SHP77 (cell line): ENCODE results near the gene E2F1.
"Not testable (repeated sequence)": the region's sequence is repeated elsewhere in the genome, so short reads cannot be mapped to it uniquely, and the experiment has no call there.

ENCODE experiments used
- DNase-seq, 2 experiments: peaks; one replicate each; lab custom pipeline; 2025; lab: John Stamatoyannopoulos, UW

Gene E2F1

GRCh38 chr20:33657704-33658095 is 28.5 kb downstream of the E2F1 start:
- no peak for DNase-seq

DNA sequence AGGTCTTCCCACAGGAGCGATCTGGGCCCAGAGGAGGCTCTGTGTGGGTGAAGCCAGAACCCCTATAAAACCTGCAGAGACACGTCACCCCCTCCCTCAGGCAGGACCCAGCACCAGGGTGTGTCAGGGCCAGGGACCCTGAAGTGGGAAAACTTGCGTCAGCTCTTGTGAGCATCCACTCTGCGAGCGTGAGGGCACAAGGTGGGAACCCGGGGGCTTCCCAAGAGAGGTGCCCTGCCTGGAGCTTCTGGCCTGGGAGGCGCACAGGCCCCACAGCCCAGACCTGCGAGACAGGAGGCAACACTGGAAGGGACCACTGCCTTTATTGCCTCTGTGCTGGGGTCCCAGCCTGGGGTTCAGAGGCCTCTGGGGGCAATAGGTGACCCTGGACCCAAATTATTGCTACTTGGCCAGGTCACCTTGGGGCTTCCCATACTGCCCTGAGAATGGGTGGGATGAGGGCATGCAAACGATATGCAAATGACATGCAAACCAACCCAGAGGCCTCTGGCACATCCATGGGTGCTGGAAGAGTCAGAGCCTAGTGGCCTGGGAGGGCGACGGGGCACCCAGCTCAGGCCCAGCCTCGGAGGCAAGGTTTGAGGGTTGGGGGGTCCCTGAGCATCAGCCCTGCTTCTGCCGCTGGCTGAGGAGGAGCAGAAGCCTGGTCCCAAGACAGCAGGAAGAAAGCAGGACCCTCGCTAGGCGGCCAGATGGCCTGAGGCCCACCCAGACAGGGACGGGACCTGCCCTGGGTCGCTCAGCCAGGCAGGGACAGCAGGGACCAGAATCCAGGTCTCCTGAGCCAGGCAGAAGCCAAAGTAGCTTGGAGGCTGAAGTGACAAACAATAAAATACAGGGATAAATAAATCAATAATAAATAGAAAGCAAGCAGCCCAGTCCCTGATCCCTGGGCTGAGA is 29.1 kb downstream of the E2F1 start:
- no peak for DNase-seq

DNA sequence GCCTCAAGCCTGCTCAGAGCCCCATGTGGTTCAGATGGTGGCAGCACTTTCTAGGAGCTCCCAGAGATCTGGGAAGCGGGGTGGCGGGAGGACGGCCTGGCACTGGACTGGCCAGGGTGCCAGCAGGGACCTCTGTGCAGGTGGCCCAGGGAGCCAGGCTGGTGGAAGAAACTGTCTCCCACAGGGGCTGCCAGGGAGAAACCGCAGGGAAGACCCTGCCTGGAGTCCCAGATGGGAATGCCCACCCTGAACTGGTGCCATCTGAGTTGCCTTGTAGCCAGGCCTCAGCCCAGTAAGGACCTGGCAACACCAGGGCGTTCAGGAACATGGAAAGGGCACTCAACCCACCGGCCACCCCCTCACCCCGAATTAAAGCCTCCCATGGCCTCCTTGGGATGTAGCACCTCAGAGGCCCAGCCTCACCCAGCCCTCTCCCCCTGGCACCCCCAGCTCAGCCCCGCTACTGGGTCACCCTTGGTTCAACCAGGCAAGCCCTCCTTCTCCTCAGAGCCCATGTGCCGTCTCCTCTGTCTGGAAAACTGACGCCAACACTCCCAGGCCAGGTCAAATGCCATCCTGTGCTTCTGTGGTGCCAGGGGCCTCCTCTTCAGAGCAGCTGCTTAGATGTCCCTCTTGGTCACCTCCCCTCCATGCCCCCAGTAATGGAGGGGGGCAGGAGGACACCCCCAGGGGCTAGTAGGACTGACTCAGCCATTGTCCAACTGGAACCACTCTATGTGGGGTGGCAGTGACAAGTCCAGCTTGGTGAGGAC is 30.0 kb downstream of the E2F1 start:
- DNase-seq, result no peak

- no peak for DNase-seq
Measured at GRCh38 chr20:33655164-33655563, 31.0 kb downstream of the E2F1 start.

DNA sequence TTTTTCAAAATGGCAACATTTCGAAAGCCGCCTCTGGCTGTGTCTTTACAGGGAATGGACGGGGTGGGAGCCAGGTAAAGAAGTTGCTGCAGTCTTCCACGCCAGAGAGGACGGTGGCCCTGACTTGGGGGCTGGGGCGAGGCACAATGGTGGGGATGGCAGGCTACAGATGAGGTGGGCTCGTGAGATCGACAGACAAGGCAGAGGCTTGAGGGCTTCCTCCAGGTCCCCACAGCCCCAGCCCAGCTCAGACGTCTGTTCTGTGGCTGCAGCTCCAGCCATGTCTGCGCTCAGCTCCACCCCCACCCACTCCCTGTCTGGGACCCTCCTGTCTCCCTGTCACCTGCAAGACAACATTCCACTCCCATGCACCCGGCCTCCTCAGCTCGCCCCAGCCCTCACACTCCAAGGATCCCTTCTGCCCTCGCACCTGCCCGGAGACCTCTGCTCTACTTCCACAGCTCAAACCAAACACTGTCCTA is 31.5 kb downstream of the E2F1 start:
- DNase-seq, result no peak

DNA sequence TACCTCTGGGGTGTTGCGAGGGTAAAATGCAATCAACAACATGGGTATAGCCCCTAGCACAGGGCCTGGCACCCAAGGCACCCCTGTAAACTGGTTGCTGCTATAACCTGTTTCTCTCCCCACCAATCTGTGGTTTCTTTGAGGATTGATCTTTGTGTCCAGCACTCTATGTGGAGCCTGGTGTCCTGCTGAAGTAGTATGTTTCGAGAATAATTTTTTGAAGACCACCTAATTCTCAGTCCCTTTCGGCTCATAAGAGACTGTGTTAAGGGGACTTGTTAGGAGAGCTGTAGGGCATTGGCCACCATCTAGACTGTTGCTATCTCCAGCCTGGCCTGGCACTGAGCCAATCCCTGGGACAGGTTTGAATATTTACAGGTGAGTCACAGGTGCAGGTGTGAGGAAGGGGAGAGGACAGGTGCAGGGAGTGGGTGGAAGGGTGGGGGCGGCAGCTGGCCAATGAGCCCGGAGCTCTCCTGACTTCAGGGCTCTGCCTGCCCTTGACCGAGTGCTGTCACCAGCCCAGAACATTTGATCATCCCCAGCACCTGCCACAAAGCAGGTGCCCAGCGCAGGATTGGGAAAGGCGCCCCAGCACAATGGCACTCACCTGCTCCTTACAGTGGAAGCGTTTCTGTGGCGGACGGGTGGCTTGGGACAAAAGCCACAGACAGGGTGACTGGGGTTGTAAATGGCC is 32.1 kb downstream of the E2F1 start:
- peak; percentile 72 to 79 for DNase-seq

DNA sequence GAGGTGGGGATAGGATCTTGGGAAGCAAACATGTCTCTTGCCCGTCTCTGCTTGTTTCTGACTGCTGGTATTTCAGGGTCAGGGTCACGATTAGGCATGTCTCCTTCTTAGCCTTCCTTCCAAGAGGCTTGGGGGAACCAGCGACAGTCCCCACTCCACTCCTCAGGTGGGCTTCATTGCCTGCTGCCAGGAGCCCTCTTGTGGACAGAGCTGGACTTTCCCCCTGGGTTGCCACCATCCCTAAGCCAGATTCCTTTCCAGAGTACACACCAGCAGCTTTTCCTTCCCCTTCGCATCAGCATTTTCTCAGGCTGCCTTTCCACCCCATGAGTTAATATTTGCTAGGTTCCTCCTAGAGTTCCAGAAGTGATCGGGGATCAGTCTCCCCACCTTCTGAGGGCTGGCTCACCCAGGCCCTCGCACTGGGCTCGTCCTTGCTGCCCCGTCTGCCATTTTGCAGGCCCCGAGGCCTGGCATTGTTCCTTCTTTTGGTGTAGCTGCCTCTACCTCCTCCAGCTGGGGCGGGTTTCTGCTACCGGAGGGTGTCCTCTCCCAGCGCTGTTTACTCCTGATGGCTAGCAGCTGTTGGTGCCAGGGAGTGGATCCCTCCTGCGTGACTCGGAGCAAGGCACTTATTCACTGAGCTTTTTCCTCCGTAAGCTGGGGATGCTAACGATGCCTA is 32.8 kb downstream of the E2F1 start:
- DNase-seq, result peak; percentile 57 to 66

DNA sequence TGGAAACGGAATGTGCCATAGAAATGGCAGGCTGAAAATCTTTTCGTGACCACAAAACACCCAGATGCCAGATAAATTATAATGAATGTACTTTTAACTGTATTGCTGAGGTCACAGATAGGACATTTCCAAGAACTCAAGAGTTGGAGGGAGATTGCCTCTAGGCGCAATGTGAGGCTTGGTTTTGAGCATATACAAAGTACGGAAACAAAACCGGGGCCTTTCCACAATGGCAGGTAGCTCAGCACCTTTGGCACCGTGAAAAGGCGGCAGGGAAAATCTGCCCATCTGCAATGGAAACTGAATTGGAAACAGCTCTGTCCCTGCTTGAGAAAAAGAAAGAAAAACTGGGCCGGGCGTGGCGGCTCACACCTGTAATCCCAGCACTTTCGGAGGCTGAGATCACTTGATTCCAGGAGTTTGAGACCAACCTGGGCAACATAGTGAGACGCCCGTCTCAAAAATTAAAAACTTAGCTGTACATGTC is 34.6 kb downstream of the E2F1 start:
- no peak for DNase-seq

- no peak for DNase-seq
Measured at GRCh38 chr20:33650753-33651561, 35.2 kb downstream of the E2F1 start.

DNA sequence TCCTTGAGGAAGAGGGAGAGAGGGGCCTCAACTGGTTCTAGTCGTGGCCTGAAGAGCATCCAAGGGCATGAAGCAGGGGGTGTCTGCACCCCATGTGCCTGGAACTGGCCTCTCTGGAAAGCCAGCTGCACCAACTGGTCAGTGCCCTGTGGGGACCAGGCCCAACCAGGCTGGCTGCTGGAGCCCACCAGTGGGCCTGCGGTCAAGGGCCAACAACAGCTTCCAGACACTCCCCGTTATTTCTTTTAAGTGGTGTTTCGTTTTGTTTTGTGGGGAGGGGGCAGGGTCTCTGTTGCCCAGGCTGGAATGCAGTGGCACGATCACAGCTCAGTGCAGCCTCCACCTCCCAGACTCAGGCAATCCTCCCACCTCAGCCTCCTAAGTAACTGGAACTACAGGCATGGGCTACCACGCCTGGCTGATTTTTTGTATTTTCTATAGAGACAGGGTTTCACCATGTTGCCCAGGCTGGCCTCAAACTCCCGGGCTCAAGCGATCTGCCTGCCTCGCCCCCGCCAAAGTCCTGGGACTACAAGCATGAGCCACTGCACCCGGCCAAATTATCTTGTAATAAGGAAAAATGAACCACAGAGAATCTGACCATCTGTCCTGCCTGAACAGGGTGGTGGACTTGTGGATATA is 36.0 kb downstream of the E2F1 start:
- DNase-seq, result no peak

DNA sequence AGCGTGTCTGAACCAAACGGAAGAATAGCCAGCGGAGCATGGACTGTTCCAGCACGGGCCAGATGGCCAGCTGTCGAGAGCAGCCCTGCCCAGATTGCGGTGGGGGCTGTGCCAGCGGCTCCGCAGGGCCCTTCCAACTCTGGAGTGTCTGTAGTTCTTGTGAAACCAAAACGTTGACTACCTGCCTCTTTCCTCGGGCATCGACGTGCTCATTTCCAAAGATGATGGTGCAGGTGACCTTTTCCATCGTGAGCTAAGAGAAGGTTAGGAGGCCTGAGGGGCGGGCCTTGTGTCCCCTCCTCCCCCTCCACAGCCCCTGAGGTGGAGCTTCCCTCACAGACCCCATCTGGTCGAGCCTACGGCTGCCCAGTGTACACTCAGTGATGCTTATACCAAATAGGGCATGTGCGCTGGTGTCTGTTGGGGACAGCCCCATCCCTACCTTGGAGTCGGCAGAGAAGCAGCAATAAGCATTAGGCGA is 36.9 kb downstream of the E2F1 start:
- DNase-seq, result no peak

GRCh38 chr20:33648396-33649004 is 37.7 kb downstream of the E2F1 start:
- DNase-seq, result no peak

- DNase-seq, result no peak
Measured at GRCh38 chr20:33647603-33648395, 38.4 kb downstream of the E2F1 start.

DNA sequence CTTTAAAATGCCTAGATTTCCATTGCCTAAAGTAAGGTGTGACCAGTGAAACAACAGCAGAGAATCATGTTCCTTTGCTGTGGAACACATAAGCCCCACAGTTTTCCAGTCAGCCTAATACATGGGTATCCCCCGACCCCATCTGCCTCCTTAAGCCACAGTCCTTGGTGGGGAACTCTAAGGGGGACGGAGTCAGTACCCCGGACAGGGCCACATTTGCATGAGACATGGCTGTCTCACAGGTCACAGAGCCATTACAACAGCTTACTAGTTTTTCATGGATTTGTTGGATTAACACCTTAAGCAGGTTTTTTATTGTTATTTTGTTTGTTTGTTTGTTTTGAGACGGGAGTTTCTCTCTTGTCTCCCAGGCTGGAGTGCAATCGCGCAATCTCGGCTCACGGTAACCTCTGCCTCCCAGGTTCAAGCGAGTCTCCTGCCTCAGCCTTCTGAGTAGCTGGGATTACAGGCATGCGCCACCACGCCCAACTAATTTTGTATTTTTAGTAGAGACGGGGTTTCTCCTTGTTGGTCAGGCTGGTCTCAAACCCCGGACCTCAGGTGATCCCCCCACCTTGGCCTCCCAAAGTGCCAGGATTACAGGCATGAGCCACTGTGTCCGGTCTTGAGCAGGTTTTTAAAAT is 39.1 kb downstream of the E2F1 start:
- not testable (repeated sequence) for DNase-seq

DNA sequence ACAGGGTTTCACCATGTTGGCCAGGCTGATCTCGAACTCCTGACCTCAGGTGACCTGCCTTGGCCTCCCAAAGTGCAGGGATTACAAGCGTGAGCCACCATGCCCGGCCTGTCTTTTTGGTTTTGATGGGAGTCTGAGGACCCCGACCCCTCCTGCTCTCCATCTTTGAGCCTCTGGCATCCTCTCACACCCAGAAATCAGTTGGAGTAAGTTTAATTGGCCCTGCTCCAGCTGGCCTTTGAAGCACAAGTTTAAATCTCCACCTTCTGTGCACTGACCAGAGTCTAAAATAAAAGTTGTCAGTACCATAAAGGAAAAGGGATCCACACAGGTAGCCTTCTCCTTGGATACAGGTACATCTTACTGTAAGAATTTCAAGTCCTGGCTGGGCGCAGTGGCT is 40.0 kb downstream of the E2F1 start:
- DNase-seq, result no peak

DNA sequence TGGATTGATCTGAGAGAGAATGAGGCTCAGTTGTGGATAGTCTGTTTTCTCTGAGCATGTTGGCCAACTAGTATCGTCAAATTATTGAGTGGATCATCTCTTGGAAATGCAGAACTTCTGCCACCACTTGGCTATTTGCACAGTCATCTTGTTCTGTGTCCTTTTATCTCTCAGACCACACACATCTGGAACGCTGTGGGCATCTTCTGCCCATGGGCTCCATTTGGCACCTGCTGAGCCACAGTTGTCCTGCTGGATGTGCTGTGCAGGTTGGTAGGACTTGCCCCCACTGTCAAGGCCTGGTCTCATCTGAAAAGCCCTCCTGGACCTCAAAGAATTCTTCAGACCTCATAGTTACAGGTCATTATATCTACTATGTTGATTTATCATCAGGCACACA is 40.8 kb downstream of the E2F1 start:
- DNase-seq, result no peak

DNA sequence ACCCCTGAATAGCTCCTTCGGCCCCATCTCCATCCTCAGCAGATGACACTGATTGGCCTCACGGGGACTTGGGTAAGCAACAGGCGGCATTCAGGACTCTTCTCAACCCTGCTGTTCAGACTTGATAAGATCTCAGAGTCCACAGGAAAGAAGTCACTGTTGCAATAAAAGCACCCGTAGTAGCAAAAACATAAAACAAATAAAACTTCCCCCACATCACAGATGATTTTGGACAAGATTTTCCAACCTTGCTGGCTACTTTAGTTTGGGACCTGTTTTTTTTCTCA is 41.2 kb downstream of the E2F1 start:
- DNase-seq, result no peak

- DNase-seq, result no peak
Measured at GRCh38 chr20:33644313-33645071, 41.7 kb downstream of the E2F1 start.
